D721Med (cell line): Measurements from ENCODE around the gene LRFN2.

Source experiments
- DNase-seq: peaks from one replicate; pipeline ENCODE4 v3.0.0; 2011; ENCODE audit warnings: low spot score; ENCODE audit not compliant: insufficient read length
- FAIRE-seq: peaks from 2 replicates; lab custom pipeline; 2011; peaks lifted over from hg19 to GRCh38; lab: Jason Lieb, UNC
- TF ChIP-seq, protein P1 (sequence below): IDR thresholded peaks from 2 replicates; pipeline ENCODE4 v1.5.1; 2012; ENCODE audit warnings: mild to moderate bottlenecking, control low read depth; ENCODE audit not compliant: insufficient read depth; ENCODE audit errors: missing control alignments

Gene LRFN2

DNA sequence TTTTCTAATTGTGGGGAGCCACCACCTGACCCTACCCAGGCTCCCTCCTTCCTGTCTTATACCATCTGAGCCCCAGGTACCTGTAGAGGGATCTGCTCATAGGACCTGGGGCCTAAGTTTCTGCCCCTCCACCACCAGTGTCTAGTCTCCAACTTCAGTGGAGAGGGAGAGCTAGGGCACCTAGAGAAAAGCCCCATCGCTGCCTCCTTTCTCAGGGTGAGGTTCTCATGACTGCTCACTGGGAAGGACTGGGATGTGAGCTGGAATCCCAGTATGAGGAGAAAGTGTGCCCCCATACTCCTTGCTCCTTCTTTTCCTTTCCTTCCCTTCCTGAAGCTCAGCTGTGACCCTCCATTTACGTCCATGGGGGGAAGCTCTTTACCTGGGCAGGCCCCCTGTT lies 231.6 kb downstream of the LRFN2 start:
- no peak for DNase-seq
- no peak for FAIRE-seq
- TF ChIP-seq, protein P1, sequence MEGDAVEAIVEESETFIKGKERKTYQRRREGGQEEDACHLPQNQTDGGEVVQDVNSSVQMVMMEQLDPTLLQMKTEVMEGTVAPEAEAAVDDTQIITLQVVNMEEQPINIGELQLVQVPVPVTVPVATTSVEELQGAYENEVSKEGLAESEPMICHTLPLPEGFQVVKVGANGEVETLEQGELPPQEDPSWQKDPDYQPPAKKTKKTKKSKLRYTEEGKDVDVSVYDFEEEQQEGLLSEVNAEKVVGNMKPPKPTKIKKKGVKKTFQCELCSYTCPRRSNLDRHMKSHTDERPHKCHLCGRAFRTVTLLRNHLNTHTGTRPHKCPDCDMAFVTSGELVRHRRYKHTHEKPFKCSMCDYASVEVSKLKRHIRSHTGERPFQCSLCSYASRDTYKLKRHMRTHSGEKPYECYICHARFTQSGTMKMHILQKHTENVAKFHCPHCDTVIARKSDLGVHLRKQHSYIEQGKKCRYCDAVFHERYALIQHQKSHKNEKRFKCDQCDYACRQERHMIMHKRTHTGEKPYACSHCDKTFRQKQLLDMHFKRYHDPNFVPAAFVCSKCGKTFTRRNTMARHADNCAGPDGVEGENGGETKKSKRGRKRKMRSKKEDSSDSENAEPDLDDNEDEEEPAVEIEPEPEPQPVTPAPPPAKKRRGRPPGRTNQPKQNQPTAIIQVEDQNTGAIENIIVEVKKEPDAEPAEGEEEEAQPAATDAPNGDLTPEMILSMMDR: no peak

DNA sequence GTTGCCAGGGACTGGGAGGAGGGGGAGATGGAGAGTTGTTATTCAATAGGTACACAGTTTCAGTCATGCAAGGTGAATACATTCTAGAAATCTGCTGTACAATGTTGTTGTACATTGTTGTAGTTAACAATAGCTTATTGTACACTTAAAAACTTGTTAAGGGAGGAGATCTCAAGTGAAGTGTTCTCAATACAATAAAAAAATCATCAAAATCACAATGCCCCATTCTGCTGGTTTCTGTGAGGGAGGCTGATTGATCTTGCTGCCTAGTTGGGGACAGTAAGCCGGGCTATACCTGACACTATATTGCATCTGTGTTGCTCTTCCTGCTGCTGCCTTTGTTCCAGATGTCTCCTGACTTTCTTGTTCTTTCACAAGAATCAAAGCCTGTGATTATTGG lies 232.1 kb downstream of the LRFN2 start:
- DNase-seq: no peak
- no peak for FAIRE-seq
- TF ChIP-seq, protein P1: no peak

DNA sequence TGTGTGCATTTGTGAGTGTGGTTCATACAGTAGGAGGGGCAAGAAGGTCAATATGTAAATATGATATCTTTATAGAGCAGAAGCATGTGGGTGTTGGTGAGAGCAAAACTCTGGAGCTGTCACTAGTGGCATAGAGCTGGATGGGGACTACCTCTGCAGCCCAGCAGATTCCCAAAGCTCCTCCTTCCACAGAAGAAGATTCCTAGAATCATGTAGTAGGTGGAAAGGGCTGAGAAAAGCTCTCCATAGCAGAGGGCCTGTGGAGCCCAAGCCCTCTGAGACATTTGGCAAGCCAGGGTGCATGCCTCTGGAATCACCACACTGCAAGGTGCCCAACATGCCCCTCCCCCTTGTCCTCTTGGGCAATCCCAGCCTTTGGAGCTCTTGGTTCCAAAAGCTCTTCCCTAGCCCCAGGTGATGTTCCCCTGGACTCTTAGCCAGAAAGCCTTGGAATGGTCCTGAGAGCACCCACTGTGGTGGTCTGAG lies 233.2 kb downstream of the LRFN2 start:
- TF ChIP-seq, protein P1: no peak
- FAIRE-seq: no peak
- no peak for DNase-seq

DNA sequence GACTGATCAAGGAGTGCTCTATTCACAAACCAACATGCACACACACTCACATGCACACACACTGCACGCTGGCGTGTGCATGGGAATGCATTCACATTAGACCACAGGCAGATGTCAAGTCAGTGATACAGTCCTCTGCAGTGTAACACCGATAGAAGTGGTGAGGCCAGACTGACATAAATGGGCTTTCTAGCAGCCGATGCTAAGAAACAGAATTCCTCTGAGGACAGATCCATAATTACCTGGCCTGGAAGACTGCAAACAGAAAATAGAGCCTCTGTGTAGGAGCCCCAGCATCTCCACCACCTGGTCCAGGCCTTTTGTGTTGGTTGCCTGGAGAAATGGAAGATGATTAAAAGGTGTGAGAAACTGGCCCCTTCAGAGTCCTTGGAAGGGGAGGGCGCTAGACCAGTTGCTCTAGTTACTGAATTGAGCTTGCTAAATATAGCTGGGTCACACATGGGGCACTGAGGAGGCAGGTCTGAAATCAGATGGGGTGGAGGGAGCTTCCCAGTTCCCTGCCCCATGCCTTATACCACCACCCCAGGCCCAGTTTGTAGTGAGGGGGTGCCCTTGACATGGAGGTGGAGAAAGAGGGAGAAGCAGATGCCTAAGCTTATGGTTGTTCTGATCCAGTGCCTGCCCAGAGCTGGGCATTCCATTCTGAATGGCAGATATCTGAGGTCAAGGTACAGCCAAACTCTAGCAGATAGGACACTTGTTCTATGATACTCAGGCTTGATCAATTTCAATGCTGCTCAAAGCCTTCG lies 233.8 kb downstream of the LRFN2 start:
- TF ChIP-seq, protein P1: no peak
- no peak for DNase-seq
- FAIRE-seq: no peak

DNA sequence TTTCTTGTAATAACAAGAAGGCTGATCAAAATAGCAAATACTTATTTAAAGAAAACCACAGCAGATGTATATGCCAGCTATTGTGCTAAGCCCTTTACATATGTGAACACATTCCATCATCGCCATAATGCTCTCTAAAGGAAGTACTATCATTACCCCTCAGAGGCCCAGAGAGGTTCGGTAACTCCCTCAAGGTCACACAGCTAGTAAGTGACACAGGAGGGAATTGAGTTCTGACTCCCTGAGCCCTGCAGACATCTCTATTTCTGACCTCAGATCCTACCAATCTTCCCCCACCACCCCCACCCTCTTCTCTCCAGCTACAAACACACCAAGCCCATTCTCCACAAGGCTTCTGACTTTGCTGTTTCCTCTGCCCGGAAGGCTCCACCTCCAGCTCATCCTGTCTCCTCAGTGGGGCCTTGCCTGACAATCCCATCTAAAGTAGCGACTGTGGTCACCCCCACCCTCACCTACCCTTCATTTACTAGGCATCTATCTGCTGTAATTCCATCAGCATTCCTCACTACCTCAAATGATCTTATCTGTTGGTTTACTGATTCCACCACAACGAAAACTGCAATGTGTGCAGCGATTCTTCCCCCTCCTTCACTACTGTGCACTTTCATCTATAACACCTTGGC lies 234.5 kb downstream of the LRFN2 start:
- TF ChIP-seq, protein P1: no peak
- DNase-seq (no peak), FAIRE-seq (no peak)

DNA sequence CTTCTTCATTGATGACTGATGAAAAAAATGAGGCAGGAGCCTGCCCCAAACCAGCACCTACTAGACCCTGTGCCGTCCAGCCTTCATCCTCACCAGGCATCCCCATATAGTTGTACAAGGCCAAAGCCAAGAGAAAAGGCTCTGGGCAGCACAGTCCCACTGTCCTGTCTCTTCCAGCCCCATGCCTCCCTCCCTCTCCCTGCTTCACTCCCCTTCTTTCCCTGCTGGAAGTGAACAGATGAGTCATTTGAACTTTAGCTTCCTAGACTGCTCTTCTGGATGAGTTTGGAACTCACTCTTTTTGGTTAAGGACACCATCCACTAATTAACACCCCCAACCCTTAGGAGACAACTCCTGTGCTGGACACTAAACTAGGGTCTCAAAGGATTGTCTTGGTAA lies 235.2 kb downstream of the LRFN2 start:
- TF ChIP-seq, protein P1: no peak
- no peak for FAIRE-seq
- no peak for DNase-seq
